ENCODE measurements around the gene FAM43B. TPM values are rescaled to one million over a fixed set of nuclear protein-coding genes. Genes with fewer than 3 reads are reported as not detected.
"Not testable (repeated sequence)": the region's sequence is repeated elsewhere in the genome, so short reads cannot be mapped to it uniquely, and the experiment has no call there.

FAM43B gene, protein sequence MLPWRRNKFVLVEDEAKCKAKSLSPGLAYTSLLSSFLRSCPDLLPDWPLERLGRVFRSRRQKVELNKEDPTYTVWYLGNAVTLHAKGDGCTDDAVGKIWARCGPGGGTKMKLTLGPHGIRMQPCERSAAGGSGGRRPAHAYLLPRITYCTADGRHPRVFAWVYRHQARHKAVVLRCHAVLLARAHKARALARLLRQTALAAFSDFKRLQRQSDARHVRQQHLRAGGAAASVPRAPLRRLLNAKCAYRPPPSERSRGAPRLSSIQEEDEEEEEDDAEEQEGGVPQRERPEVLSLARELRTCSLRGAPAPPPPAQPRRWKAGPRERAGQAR
- total RNA-seq = not detected

DNA sequence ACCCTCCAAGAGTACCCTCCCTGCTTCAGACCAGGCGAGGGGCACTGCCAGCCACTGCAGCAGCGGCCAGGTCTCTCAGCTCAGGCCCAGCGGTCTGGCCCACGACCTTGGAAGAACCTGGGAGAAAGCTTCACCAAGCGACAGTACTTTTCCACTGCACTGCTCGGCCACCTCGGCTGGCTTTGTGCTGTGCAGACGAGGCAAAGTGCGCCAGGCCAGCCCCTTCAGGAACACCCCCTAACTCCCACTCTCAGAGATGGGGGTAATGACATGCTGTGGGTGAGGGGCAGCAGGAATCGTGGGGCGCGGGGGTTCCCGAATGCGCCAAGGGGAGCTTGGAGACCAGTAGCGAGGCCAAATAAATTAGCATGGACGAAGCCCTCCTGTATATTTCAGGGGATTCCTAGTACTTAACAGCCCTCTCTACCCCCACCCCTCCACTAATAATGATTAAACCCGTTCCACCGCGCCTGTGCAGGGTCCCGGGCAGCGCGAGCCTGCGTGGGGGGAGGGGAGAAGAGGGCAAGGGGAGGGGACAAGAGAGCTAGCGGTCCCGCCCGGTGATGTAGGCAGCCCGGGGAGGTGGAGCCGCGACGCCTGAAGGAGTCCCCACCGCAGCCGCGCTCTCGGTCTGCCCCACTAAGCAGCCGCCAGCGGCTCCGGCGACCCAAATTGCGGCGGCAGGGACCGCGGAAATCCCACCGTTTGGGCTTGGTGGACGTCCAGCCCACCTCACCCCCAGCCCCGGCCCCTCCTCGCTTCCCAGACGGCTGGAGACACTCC, at the start of gene FAM43B:
FAM43B (plus strand) TSS at position 629 of the 783 bp plus-strand sequence. CDS start 401 bp downstream, outside the sequence.
- H3K4me3 Mint-ChIP-seq = no peak within 1 kb of the TSS
- peak; percentile 37 for DNase-seq
- H3K9me3 Mint-ChIP-seq (ENCODE audit: low read depth) = no peaks in the 10 kb centered on the region
- H3K36me3 Mint-ChIP-seq (ENCODE audit: low read depth) = no peaks in the 10 kb centered on the region
- H3K4me1 Mint-ChIP-seq = no peaks in the 10 kb centered on the region
- ATAC-seq = no peak
- ChIA-PET CTCF (interaction anchor here (0.7 to 0.9 kb wide), 2 partner anchors 19 to 29 kb away, joined by 4 read pairs; no protein-coding TSS in a partner anchor), POLR2A (no interaction called here)
- intact Hi-C loops (cut with DNase I, micrococcal nuclease) = no loop called here
- no peak within 1 kb of the TSS for H3K27ac Mint-ChIP-seq
- peaks cover 28% of the 10 kb centered on the region for H3K27me3 Mint-ChIP-seq

DNA sequence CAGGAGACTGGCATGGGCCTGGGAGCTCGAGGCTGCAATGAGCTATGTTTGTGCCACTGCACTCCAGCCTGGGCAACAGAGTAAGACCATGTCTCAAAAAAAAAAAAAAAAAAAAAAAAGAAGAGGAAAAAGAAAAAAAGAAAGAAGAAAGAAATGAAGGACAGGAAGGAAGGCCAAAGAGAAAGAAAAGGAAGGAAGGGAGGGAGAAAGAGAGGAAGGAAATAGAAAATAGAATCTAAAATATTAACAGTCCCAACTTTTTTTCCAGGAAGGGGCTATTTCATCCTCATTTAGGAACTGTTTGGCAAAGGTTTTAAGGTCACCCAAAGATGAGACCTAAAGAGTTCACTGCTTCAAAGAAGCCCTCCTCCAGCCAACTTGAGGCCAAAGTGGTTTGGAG, 46.9 kb upstream of the FAM43B start:
- H3K36me3 Mint-ChIP-seq (ENCODE audit: low read depth) = peaks cover 18% of the 10 kb centered on the region
- DNase-seq = no peak
- no peaks in the 10 kb centered on the region for H3K9me3 Mint-ChIP-seq (ENCODE audit: low read depth)
- ChIA-PET POLR2A (no interaction called here), CTCF (interaction anchor here (1.3 to 1.4 kb wide), 2 partner anchors 11 to 178 kb away, joined by 3 to 5 read pairs; no protein-coding TSS in a partner anchor)
- ATAC-seq = no peak
- intact Hi-C loops (cut with DNase I, micrococcal nuclease) = loop anchor here (5.0 to 10.0 kb wide), 3 partner anchors 127 to 839 kb away; partner anchors contain the start of genes HP1BP3 (in 1 of the 2) and PINK1 (in 1 of the 2)
- H3K4me3 Mint-ChIP-seq = no peak overlapping the region
- H3K4me1 Mint-ChIP-seq = peaks cover 17% of the 10 kb centered on the region
- H3K27me3 Mint-ChIP-seq = no peaks in the 10 kb centered on the region
- H3K27ac Mint-ChIP-seq = peak overlapping the region; percentile 19

DNA sequence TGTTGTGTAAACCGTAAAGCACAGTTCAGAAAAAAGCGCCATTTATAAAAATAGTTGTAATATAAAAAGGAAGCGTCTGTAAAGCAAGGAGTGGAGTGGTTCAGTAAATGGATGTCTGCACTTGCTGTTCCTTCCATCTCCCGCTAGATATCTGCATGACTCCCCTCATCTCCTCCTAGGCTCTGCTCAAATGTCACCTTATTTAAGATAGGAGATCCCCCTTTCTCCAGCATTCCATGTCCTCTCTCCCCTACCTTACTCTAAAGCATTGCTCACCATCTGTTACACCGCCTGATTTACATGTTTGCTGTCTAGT, 45.2 kb upstream of the FAM43B start:
- H3K4me3 Mint-ChIP-seq = peak overlapping the region; percentile 79
- ChIA-PET POLR2A (no interaction called here), CTCF (interaction anchor here (0.5 to 0.8 kb wide), 3 partner anchors 13 to 1011 kb away, joined by 4 read pairs; no protein-coding TSS in a partner anchor)
- DNase-seq (no peak), ATAC-seq (peak; percentile 45)
- intact Hi-C loops (cut with DNase I, micrococcal nuclease) = loop anchor here (1.0 to 10.0 kb wide), 4 partner anchors 11 to 838 kb away; partner anchors contain the start of genes HP1BP3 (in 1 of the 2) and PINK1 (in 1 of the 2)
- H3K4me1 Mint-ChIP-seq = peaks cover 17% of the 10 kb centered on the region
- peak overlapping the region; percentile 65 for H3K27ac Mint-ChIP-seq
- no peaks in the 10 kb centered on the region for H3K9me3 Mint-ChIP-seq (ENCODE audit: low read depth)
- peaks cover 2% of the 10 kb centered on the region for H3K27me3 Mint-ChIP-seq
- H3K36me3 Mint-ChIP-seq (ENCODE audit: low read depth) = peaks cover 8% of the 10 kb centered on the region

GRCh38 chr1:20507564-20508410, 44.6 kb upstream of the FAM43B start, which contains the start of gene MUL1:
MUL1 (minus strand) TSS chr1:20508151; CDS start chr1:20508024, 127 bp downstream.
- H3K27ac Mint-ChIP-seq = peak within 1 kb of the TSS; percentile 65
- ATAC-seq (peak; percentile 96), DNase-seq (peak; percentile 96)
- ChIA-PET POLR2A (interaction anchor here (0.7 kb wide), 1 partner anchor 41 kb away, joined by 3 read pairs; no protein-coding TSS in a partner anchor), CTCF (interaction anchor here (0.5 to 0.9 kb wide), 6 partner anchors 14 to 626 kb away, joined by 3 to 4 read pairs (median 4); partner anchors contain the start of gene OTUD3)
- peaks cover 7% of the 10 kb centered on the region for H3K36me3 Mint-ChIP-seq (ENCODE audit: low read depth)
- peaks cover 17% of the 10 kb centered on the region for H3K4me1 Mint-ChIP-seq
- H3K27me3 Mint-ChIP-seq = peaks cover 2% of the 10 kb centered on the region
- H3K9me3 Mint-ChIP-seq (ENCODE audit: low read depth) = no peaks in the 10 kb centered on the region
- H3K4me3 Mint-ChIP-seq = peak within 1 kb of the TSS; percentile 79
- intact Hi-C loops (cut with DNase I, micrococcal nuclease) = loop anchor here (1.0 to 10.0 kb wide), 8 partner anchors 11 to 837 kb away; partner anchors contain the start of genes PINK1 (in 2 of the 2), DDOST (in 1 of the 2), EIF4G3 (in 1 of the 2) and HP1BP3 (in 1 of the 2)

DNA sequence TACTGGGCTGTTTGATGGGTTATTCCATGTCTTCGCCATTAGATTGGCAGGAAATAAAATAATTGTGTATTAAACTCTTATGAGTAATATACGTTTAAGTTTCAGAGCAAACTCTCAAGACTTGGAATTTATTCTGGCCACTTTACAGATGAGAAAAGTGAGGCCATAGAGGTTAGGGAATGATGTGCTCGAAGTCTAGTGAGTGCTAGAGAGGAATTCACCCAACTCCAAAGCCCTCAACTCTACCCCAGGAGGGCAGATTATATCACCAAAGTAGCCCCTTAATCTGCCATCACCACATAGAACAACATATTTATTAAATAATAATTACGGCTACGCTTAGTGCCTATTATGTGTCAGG, 44.0 kb upstream of the FAM43B start:
- H3K4me3 Mint-ChIP-seq = peak overlapping the region; percentile 79
- intact Hi-C loops (cut with DNase I, micrococcal nuclease) = loop anchor here (1.0 to 10.0 kb wide), 7 partner anchors 124 to 836 kb away; partner anchors contain the start of genes PINK1 (in 2 of the 2), DDOST (in 1 of the 2), EIF4G3 (in 1 of the 2) and HP1BP3 (in 1 of the 2)
- peaks cover 17% of the 10 kb centered on the region for H3K4me1 Mint-ChIP-seq
- ChIA-PET CTCF (interaction anchor here (0.6 to 1.0 kb wide), 5 partner anchors 12 to 626 kb away, joined by 3 to 5 read pairs (median 3); partner anchors contain the start of gene OTUD3), POLR2A (interaction anchor here (0.6 to 0.7 kb wide), 2 partner anchors 42 to 1297 kb away, joined by 3 read pairs; no protein-coding TSS in a partner anchor)
- DNase-seq = no peak
- H3K27ac Mint-ChIP-seq = peak overlapping the region; percentile 65
- H3K27me3 Mint-ChIP-seq = peaks cover 2% of the 10 kb centered on the region
- peaks cover 4% of the 10 kb centered on the region for H3K36me3 Mint-ChIP-seq (ENCODE audit: low read depth)
- ATAC-seq = no peak
- H3K9me3 Mint-ChIP-seq (ENCODE audit: low read depth) = no peaks in the 10 kb centered on the region

GRCh38 chr1:20511518-20512428, 40.6 kb upstream of the FAM43B start:
- intact Hi-C loops (cut with DNase I, micrococcal nuclease) = no loop called here
- H3K27me3 Mint-ChIP-seq = peaks cover 8% of the 10 kb centered on the region
- H3K27ac Mint-ChIP-seq = no peak overlapping the region

GRCh38 chr1:20519609-20520262, 32.6 kb upstream of the FAM43B start:
- H3K9me3 Mint-ChIP-seq (ENCODE audit: low read depth); intact Hi-C loops (cut with DNase I, micrococcal nuclease); H3K27me3 Mint-ChIP-seq; H3K27ac Mint-ChIP-seq; POLR2A ChIA-PET; H3K4me1 Mint-ChIP-seq; ATAC-seq; H3K4me3 Mint-ChIP-seq; H3K36me3 Mint-ChIP-seq (ENCODE audit: low read depth); DNase-seq: not testable (repeated sequence)
- CTCF ChIA-PET = interaction anchor here (1.2 kb wide), 1 partner anchor 11 kb away, joined by 5 read pairs; no protein-coding TSS in a partner anchor

More at GRCh38 chr1:20511518-20512428, 40.6 kb upstream of the FAM43B start:
- Mint-ChIP-seq H3K4me1 (peaks cover 4% of the 10 kb centered on the region), H3K36me3 (ENCODE audit: low read depth) (peaks cover 3% of the 10 kb centered on the region), H3K4me3 (no peak overlapping the region), H3K9me3 (ENCODE audit: low read depth) (no peaks in the 10 kb centered on the region)
- ChIA-PET POLR2A (no interaction called here), CTCF (interaction anchor here (0.7 to 0.9 kb wide), 2 partner anchors 10 to 20 kb away, joined by 3 read pairs; no protein-coding TSS in a partner anchor)
- DNase-seq (no peak), ATAC-seq (no peak)

- no peak overlapping the region for H3K4me3 Mint-ChIP-seq
- intact Hi-C loops (cut with DNase I, micrococcal nuclease) = loop anchor here (1.0 to 2.0 kb wide), 3 partner anchors 111 to 673 kb away; partner anchors contain the start of gene PINK1 (in 2 of the 2)
- POLR2A ChIA-PET = no interaction called here
- no peaks in the 10 kb centered on the region for H3K36me3 Mint-ChIP-seq (ENCODE audit: low read depth)
- no peaks in the 10 kb centered on the region for H3K4me1 Mint-ChIP-seq
- peaks cover 12% of the 10 kb centered on the region for H3K27me3 Mint-ChIP-seq
- no peak for ATAC-seq
- H3K27ac Mint-ChIP-seq = no peak overlapping the region
- H3K9me3 Mint-ChIP-seq (ENCODE audit: low read depth) = no peaks in the 10 kb centered on the region
- CTCF ChIA-PET = interaction anchor here (0.6 to 2.7 kb wide), 14 partner anchors 11 to 717 kb away, joined by 3 to 19 read pairs (median 3); partner anchors contain the start of gene PINK1
- peak; percentile 82 for DNase-seq
Measured at GRCh38 chr1:20521960-20522861, 30.2 kb upstream of the FAM43B start.

- no peak for ATAC-seq
- Mint-ChIP-seq H3K36me3 (ENCODE audit: low read depth) (no peaks in the 10 kb centered on the region), H3K4me3 (no peak overlapping the region), H3K27me3 (peaks cover 34% of the 10 kb centered on the region), H3K9me3 (ENCODE audit: low read depth) (no peaks in the 10 kb centered on the region), H3K4me1 (no peaks in the 10 kb centered on the region), H3K27ac (no peak overlapping the region)
- intact Hi-C loops (cut with DNase I, micrococcal nuclease) = no loop called here
- no peak for DNase-seq
- CTCF ChIA-PET = interaction anchor here (1.0 kb wide), 1 partner anchor 27 kb away, joined by 3 read pairs; no protein-coding TSS in a partner anchor
- POLR2A ChIA-PET = no interaction called here
Measured at GRCh38 chr1:20526267-20526666, 26.1 kb upstream of the FAM43B start.

Measured in activated CD4-positive, alpha-beta T cell treated with anti-CD3 and anti-CD28 coated beads for 36 hours (primary cell).